HCT116 (cell line): Measurements from ENCODE around the gene SLC25A10. TPM values are rescaled to one million over a fixed set of nuclear protein-coding genes. Genes with fewer than 3 reads are reported as not detected.

Experiments
- ATAC-seq: fragments of 200-7000 bp; cut with Tn5 transposase; 2 replicates; pipeline ENCODE4 v1.9.1; 2020; ENCODE audit warnings: mild to moderate bottlenecking, moderate library complexity
- BruUV-seq: library from RNA; stranded (reverse); fragments of 400-500 nt; replicated peaks from 2 replicates; lab custom pipeline; 2021; lab: Mats Ljungman, UMichigan
- CTCF ChIA-PET: fragments of 300-600 bp; sonication (Branson Sonifier 250); formaldehyde crosslinking; loops from one replicate; lab custom pipeline; 2021; ENCODE audit warnings: antibody characterized with exemption; lab: Charles Lee
- POLR2A ChIA-PET: fragments of 300-600, 350-600 bp; sonication (Branson Sonifier 250); formaldehyde crosslinking; loops from one replicate; lab custom pipeline; 2021; ENCODE audit warnings: antibody characterized with exemption; lab: Charles Lee
- RAD21 ChIA-PET, 2 experiments: fragments of 300-600 bp; sonication (Branson Sonifier 250); formaldehyde crosslinking; loops; one replicate each; lab custom pipeline; 2023; ENCODE audit warnings: low total read pairs in 2 of 2; ENCODE audit not compliant: uncharacterized antibody in 2 of 2, unreplicated experiment in 2 of 2, low non-redundant PET in 1 of 2; lab: Charles Lee
- DNase-seq: peaks from one replicate; pipeline ENCODE4 v3.0.0-alpha.2; 2010; ENCODE audit warnings: low read depth, low spot score
- H2AFZ ChIP-seq: fragments of 200-600 bp; shearing (Covaris generic), sonication (generic); 2 replicates; pipeline ENCODE4 v1.6.1; 2017; ENCODE audit warnings: low read depth, mixed run types, mixed read lengths, antibody characterized with exemption, low read length; ENCODE audit not compliant: poor library complexity, severe bottlenecking
- H3K27ac ChIP-seq: 2 replicates; pipeline ENCODE4 v1.5.1; 2012; ENCODE audit warnings: low read depth, low read length
- H3K27me3 ChIP-seq: fragments of 200-600 bp; sonication (generic); 2 replicates; pipeline ENCODE4 v1.6.1; 2016; ENCODE audit warnings: mixed run types, low read length, mixed read lengths; ENCODE audit not compliant: insufficient read depth
- H3K36me3 ChIP-seq, 2 experiments: fragments of 200-500 bp in 1 of 2; fragments of 200-600 bp in 1 of 2; sonication (Bioruptor generic) in 1 of 2; sonication (generic) in 1 of 2; 2 replicates each; pipeline versions ENCODE4 v1.5.1 to v1.6.1; 2014 to 2016; ENCODE audit warnings: low read length in 2 of 2, inconsistent platforms in 1 of 2, mixed read lengths in 1 of 2, mixed run types in 1 of 2; ENCODE audit not compliant: insufficient read depth in 2 of 2, control insufficient read depth in 1 of 2
- H3K4me1 ChIP-seq, 2 experiments: fragments of 200-600 bp in 1 of 2; sonication (generic) in 1 of 2; 2 replicates each; pipeline versions ENCODE4 v1.5.1 to v1.6.1; 2012 to 2017; ENCODE audit warnings: low read length in 2 of 2, inconsistent platforms in 1 of 2, mild to moderate bottlenecking in 1 of 2, mixed read lengths in 1 of 2, mixed run types in 1 of 2, moderate library complexity in 1 of 2; ENCODE audit not compliant: insufficient read depth in 2 of 2, control insufficient read depth in 1 of 2
- H3K4me2 ChIP-seq: fragments of 200-600 bp; sonication (generic); 2 replicates; pipeline ENCODE4 v1.6.1; 2017; ENCODE audit warnings: mixed run types, low read length, mixed read lengths
- H3K4me3 ChIP-seq, 2 experiments: fragments of 200-600 bp in 1 of 2; sonication (generic) in 1 of 2; replicated peaks in 1 of 2; 2 replicates each; pipeline ENCODE4 v1.5.1; 2011 to 2016; ENCODE audit warnings: low read length in 2 of 2, control low read depth in 1 of 2, low read depth in 1 of 2, mild to moderate bottlenecking in 1 of 2, mixed read lengths in 1 of 2, mixed run types in 1 of 2
- H3K79me2 ChIP-seq: fragments of 200-600 bp; sonication (generic); 2 replicates; pipeline ENCODE4 v1.6.1; 2017; ENCODE audit warnings: mild to moderate bottlenecking, mixed run types, low read length, moderate library complexity, mixed read lengths; ENCODE audit not compliant: insufficient read depth
- H3K9ac ChIP-seq: fragments of 200-600 bp; sonication (generic); 2 replicates; pipeline ENCODE4 v1.6.1; 2016; ENCODE audit warnings: low read length, mixed read lengths
- H3K9me2 ChIP-seq: fragments of 200-600 bp; sonication (generic), shearing (Covaris generic); 2 replicates; pipeline ENCODE4 v1.6.1; 2017; ENCODE audit warnings: mixed run types, mild to moderate bottlenecking, moderate library complexity; ENCODE audit not compliant: insufficient read depth
- H3K9me3 ChIP-seq, 2 experiments: fragments of 200-500 bp in 1 of 2; fragments of 200-600 bp in 1 of 2; sonication (Bioruptor generic) in 1 of 2; sonication (generic) in 1 of 2; 2 replicates each; pipeline ENCODE4 v1.6.1; 2014 to 2017; ENCODE audit warnings: low read length in 2 of 2, mixed read lengths in 2 of 2, inconsistent platforms in 1 of 2, low read depth in 1 of 2, mild to moderate bottlenecking in 1 of 2, mixed run types in 1 of 2, moderate library complexity in 1 of 2; ENCODE audit not compliant: control insufficient read depth in 1 of 2, insufficient read depth in 1 of 2
- H4K20me1 ChIP-seq: fragments of 200-600 bp; sonication (generic), shearing (Covaris generic); 2 replicates; pipeline ENCODE4 v1.6.1; 2017; ENCODE audit warnings: mixed run types, mild to moderate bottlenecking, moderate library complexity; ENCODE audit not compliant: insufficient read depth
- CBX3 ChIP-seq: IDR thresholded peaks from 2 replicates; pipeline ENCODE4 v1.6.1; 2012; ENCODE audit warnings: low read depth
- CEBPB ChIP-seq: IDR thresholded peaks from 2 replicates; pipeline ENCODE4 v1.6.1; 2012; ENCODE audit warnings: low read depth
- EGR1 ChIP-seq: IDR thresholded peaks from 2 replicates; pipeline ENCODE4 v1.6.1; 2012; ENCODE audit warnings: low read depth
- ELF1 ChIP-seq: IDR thresholded peaks from 2 replicates; pipeline ENCODE4 v1.6.1; 2012; ENCODE audit warnings: low read depth, borderline replicate concordance
- EZH2 ChIP-seq: fragments of 200-600 bp; sonication (generic); IDR thresholded peaks from 2 replicates; pipeline ENCODE4 v1.6.1; 2017; ENCODE audit warnings: antibody characterized with exemption, mixed run types
- JUND ChIP-seq: IDR thresholded peaks from 2 replicates; pipeline ENCODE4 v1.6.1; 2012
- POLR2A ChIP-seq: IDR thresholded peaks from 2 replicates; pipeline ENCODE4 v1.7.0; 2011; ENCODE audit warnings: borderline replicate concordance; ENCODE audit not compliant: insufficient read depth, insufficient read length; ENCODE audit errors: extremely low read depth
- POLR2AphosphoS5 ChIP-seq: IDR thresholded peaks from 2 replicates; pipeline ENCODE4 v1.6.1; 2011; ENCODE audit warnings: mild to moderate bottlenecking, low read depth, low read length, moderate library complexity
- RAD21 ChIP-seq: IDR thresholded peaks from 2 replicates; pipeline ENCODE4 v1.6.1; 2012; ENCODE audit warnings: low read depth, mild to moderate bottlenecking
- SIN3A ChIP-seq: IDR thresholded peaks from 2 replicates; pipeline ENCODE4 v1.6.1; 2012; ENCODE audit warnings: low read depth
- SRF ChIP-seq: IDR thresholded peaks from 2 replicates; pipeline ENCODE4 v1.6.1; 2012; ENCODE audit warnings: low read depth
- TCF7L2 ChIP-seq: IDR thresholded peaks from 2 replicates; pipeline ENCODE4 v1.7.0; 2011; ENCODE audit warnings: borderline replicate concordance, inconsistent platforms; ENCODE audit not compliant: insufficient read depth, insufficient read length; ENCODE audit errors: extremely low read depth
- ZFX ChIP-seq: fragments of 450-650 bp; IDR thresholded peaks from 2 replicates; pipeline ENCODE4 v1.6.1; 2017
- intact Hi-C: fragments of 100-400 bp; cut with micrococcal nuclease; formaldehyde crosslinking; loops from 2 replicates; pipeline ENCODE4 v1.10.0; 2022
- total RNA-seq: library from RNA; stranded (reverse); gene quantifications from one replicate; pipeline ENCODE4 v1.2.1, GENCODE V29; 2021; ENCODE audit not compliant: unreplicated experiment
- TF ChIP-seq, protein P1 (sequence below): IDR thresholded peaks from 2 replicates; pipeline ENCODE4 v1.6.1; 2012
- TF ChIP-seq, protein P2 (sequence below): IDR thresholded peaks from 2 replicates; pipeline ENCODE4 v1.6.1; 2012; ENCODE audit warnings: low read depth
- TF ChIP-seq, protein P3 (sequence below), 3 experiments: fragments of 200-600 bp in 1 of 3; sonication (generic) in 1 of 3; IDR thresholded peaks in 2 of 3; conservative IDR thresholded peaks in 1 of 3; 2 replicates each; pipeline ENCODE4 v1.5.1; 2012 to 2017; ENCODE audit warnings: low read depth in 2 of 3, low read length in 2 of 3, antibody characterized with exemption in 1 of 3, borderline replicate concordance in 1 of 3, control low read depth in 1 of 3, mild to moderate bottlenecking in 1 of 3, mixed read lengths in 1 of 3, mixed run types in 1 of 3, moderate library complexity in 1 of 3; ENCODE audit not compliant: insufficient read depth in 1 of 3

Gene SLC25A10
- total RNA-seq, 1 experiment from 2014 or later = 70.8 TPM

DNA sequence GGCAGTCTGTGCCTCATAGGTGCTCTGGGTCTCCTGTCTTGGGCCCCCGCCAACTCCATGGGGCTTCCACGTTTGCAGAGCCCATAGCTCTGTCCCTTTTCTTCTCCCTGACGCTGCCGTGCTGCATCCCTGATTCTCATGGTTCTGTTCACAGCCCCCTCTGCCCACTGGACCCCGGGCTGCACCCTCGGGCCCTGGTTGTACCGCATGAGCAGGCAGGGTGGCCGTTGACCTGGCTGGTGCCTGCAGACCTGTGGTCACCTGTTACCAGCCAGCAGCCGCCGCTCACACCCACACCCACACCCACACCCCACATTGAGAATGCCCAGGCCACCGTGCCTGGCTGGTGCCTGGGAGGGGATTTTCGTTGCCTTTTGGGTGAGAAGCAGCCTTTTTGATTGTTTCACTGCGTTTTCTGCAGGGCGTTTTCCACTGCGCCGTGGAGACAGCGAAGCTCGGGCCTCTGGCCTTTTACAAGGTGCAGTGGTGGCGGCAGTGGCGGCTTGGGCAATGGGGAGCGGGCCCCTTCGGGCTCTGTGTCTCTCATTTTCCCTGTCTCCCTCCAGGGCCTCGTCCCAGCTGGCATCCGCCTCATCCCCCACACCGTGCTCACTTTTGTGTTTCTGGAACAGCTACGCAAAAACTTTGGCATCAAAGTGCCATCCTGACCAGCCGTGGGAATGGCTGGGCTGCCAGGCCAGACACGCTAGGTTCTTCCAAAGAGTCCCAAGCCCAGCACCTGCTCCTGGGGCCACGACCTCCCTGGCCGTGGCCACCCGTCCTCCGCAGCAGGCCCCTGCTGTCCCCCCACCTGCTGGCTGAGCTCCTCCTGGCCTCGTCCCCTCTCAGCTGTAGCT is 7.6 kb downstream of the SLC25A10 start (continued):
- no peak for TF ChIP-seq POLR2AphosphoS5
- TF ChIP-seq TCF7L2 = no peak
- TF ChIP-seq EGR1 = no peak
- TF ChIP-seq, all 23 proteins: peak for 0

DNA sequence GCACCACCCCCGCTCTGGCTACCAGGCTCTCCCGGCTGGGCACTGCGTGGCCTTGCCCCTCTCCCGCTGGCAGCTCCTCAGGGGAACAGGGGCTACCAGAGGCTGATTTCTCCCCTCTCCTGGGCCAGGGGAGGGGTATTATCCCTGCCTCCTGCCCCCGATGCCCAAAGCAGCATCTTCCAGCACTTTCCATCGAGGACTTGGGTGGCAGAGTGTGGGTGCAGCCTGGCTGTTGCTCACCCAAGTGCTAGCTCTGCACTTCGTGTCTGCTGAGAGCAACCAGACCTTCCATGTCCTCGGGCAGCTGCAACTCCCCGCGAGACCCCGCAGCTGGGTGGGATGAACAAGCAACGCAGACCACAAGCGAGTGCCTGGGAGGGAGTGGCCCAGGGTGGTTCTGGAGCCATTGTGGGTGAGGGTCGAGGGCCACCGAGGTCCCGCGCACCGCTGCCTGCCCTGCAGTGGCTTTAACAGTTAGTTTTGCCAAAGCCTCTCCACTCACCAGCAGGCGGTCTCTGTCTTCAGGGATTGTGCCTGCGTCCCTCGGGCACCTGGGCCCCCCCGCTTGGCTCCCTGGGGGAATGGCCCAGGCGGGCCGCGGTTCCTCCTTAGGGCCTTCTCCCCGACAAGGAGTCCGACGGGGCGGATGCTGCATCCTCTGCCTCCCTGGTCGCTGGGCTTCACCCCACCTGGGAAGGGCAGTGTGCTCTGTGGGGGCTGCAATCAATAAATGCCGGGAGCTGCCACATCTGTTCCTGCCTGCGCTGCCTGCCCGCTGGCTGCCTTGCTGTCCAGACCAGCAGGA is 8.4 kb downstream of the SLC25A10 start:
- no peaks in the 10 kb centered on the region for H3K27me3 ChIP-seq
- H3K9me2 ChIP-seq = no peaks in the 10 kb centered on the region
- H3K4me1 ChIP-seq = peaks cover 35 to 37% of the 10 kb centered on the region in 2 experiments
- RAD21 ChIA-PET = no interaction called here
- BruUV-seq = TSS peak; percentile 14
- TF ChIP-seq RAD21 = no peak
- TF ChIP-seq, protein P1, sequence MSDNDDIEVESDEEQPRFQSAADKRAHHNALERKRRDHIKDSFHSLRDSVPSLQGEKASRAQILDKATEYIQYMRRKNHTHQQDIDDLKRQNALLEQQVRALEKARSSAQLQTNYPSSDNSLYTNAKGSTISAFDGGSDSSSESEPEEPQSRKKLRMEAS = no peak
- TF ChIP-seq SIN3A = no peak
- TF ChIP-seq CEBPB = no peak
- TF ChIP-seq, protein P2, sequence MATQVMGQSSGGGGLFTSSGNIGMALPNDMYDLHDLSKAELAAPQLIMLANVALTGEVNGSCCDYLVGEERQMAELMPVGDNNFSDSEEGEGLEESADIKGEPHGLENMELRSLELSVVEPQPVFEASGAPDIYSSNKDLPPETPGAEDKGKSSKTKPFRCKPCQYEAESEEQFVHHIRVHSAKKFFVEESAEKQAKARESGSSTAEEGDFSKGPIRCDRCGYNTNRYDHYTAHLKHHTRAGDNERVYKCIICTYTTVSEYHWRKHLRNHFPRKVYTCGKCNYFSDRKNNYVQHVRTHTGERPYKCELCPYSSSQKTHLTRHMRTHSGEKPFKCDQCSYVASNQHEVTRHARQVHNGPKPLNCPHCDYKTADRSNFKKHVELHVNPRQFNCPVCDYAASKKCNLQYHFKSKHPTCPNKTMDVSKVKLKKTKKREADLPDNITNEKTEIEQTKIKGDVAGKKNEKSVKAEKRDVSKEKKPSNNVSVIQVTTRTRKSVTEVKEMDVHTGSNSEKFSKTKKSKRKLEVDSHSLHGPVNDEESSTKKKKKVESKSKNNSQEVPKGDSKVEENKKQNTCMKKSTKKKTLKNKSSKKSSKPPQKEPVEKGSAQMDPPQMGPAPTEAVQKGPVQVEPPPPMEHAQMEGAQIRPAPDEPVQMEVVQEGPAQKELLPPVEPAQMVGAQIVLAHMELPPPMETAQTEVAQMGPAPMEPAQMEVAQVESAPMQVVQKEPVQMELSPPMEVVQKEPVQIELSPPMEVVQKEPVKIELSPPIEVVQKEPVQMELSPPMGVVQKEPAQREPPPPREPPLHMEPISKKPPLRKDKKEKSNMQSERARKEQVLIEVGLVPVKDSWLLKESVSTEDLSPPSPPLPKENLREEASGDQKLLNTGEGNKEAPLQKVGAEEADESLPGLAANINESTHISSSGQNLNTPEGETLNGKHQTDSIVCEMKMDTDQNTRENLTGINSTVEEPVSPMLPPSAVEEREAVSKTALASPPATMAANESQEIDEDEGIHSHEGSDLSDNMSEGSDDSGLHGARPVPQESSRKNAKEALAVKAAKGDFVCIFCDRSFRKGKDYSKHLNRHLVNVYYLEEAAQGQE = no peak
- no peak for TF ChIP-seq EZH2
- TF ChIP-seq CBX3 = no peak
- TF ChIP-seq EGR1 = no peak
- TF ChIP-seq POLR2A = no peak
- TF ChIP-seq TCF7L2 = no peak
- TF ChIP-seq, protein P3, sequence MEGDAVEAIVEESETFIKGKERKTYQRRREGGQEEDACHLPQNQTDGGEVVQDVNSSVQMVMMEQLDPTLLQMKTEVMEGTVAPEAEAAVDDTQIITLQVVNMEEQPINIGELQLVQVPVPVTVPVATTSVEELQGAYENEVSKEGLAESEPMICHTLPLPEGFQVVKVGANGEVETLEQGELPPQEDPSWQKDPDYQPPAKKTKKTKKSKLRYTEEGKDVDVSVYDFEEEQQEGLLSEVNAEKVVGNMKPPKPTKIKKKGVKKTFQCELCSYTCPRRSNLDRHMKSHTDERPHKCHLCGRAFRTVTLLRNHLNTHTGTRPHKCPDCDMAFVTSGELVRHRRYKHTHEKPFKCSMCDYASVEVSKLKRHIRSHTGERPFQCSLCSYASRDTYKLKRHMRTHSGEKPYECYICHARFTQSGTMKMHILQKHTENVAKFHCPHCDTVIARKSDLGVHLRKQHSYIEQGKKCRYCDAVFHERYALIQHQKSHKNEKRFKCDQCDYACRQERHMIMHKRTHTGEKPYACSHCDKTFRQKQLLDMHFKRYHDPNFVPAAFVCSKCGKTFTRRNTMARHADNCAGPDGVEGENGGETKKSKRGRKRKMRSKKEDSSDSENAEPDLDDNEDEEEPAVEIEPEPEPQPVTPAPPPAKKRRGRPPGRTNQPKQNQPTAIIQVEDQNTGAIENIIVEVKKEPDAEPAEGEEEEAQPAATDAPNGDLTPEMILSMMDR (IDR thresholded peaks at IDR 0.05 in 2 of 3, conservative IDR thresholded peaks at IDR 0.05 in 1 of 3; ENCODE audit: borderline replicate concordance in 1 of 3, insufficient read depth in 1 of 3, low read depth in 2 of 3, low read length in 2 of 3) = no peak
- TF ChIP-seq SRF = no peak
- no peak for TF ChIP-seq POLR2AphosphoS5
- no peak for TF ChIP-seq ZFX
- TF ChIP-seq ELF1 = no peak
- no peak for TF ChIP-seq JUND
- no peak overlapping the region; the same call in 1 of the 2 replicates for H3K27ac ChIP-seq
- ATAC-seq (no peak), DNase-seq (no peak)
- peaks cover 1% of the 10 kb centered on the region; the same call in 1 of the 2 replicates for H3K79me2 ChIP-seq
- no peak overlapping the region for H3K4me2 ChIP-seq
- POLR2A ChIA-PET = interaction anchor here (0.9 kb wide), 1 partner anchor 112 kb away, joined by 3 read pairs; the partner anchor contains the start of gene MCRIP1
- intact Hi-C loops = no loop called here
- H4K20me1 ChIP-seq = no peaks in the 10 kb centered on the region
- CTCF ChIA-PET = interaction anchor here (1.6 kb wide), 1 partner anchor 8 kb away, joined by 8 read pairs; the partner anchor contains the start of gene SLC25A10
- no peak overlapping the region for H2AFZ ChIP-seq
- no peak overlapping the region for H3K4me3 ChIP-seq
- no peaks in the 10 kb centered on the region for H3K9me3 ChIP-seq
- H3K9ac ChIP-seq = no peak overlapping the region
- H3K36me3 ChIP-seq = peaks cover 3 to 5% of the 10 kb centered on the region in 2 experiments; a peak in 3 of 4 replicates
